Liver (tissue), 3 donors: ENCODE measurements around the gene C19orf47.

Experiments used
- FOXA2 ChIP-seq: IDR thresholded peaks from 2 replicates; pipeline ENCODE4 v1.6.1; 2016; ENCODE audit warnings: antibody characterized with exemption
- MAX ChIP-seq: IDR thresholded peaks from 2 replicates; pipeline ENCODE4 v1.6.1; 2016; ENCODE audit warnings: antibody characterized with exemption
- REST ChIP-seq: IDR thresholded peaks from 2 replicates; pipeline ENCODE4 v1.6.1; 2016; ENCODE audit warnings: antibody characterized with exemption, mild to moderate bottlenecking
- RXRA ChIP-seq, 2 donors: IDR thresholded peaks; 2 replicates each; pipeline ENCODE4 v1.6.1; 2017 to 2018; ENCODE audit warnings: antibody characterized with exemption in 2 of 2, mild to moderate bottlenecking in 1 of 2
- TAF1 ChIP-seq: conservative IDR thresholded peaks from 2 replicates; pipeline ENCODE4 v1.6.1; 2016; ENCODE audit warnings: antibody characterized with exemption, mild to moderate bottlenecking
- YY1 ChIP-seq: IDR thresholded peaks from 2 replicates; pipeline ENCODE4 v1.6.1; 2016; ENCODE audit warnings: antibody characterized with exemption, mild to moderate bottlenecking
- ZBTB33 ChIP-seq: IDR thresholded peaks from 2 replicates; pipeline ENCODE4 v1.6.1; 2016; ENCODE audit warnings: antibody characterized with exemption
- TF ChIP-seq, protein P1 (sequence below): fragments of 150-350 bp; IDR thresholded peaks from 2 replicates; pipeline ENCODE4 v1.5.1; 2017; ENCODE audit warnings: improper control_type of control experiment, low read depth, low read length; ENCODE audit not compliant: missing input control
- TF ChIP-seq, protein P2 (sequence below): IDR thresholded peaks from 2 replicates; pipeline ENCODE4 v1.6.1; 2016; ENCODE audit warnings: antibody characterized with exemption
- donor health status: healthy.
- donor health status: healthy.

DNA sequence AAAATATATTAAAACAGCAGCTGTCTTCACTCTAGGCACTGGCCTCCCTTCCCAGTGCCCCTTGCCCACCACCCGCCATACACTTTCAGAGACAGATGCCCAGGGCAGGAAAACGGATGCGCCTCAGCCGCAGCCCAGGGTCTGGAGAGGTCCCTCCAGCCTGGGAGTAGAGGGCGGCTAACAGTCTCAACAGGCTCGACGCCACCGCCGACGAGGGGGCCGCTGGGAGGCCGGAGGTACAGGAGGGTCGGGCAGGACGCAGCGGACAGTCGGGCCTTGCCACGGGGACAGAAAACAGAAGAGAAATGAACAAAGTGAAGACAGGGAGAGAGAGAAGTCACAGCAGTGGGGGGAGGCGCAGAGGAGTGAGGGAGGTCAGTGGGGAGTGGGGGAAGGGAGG, 27.1 kb downstream of the C19orf47 start:
- TF ChIP-seq YY1: no peak
- TF ChIP-seq, protein P1, sequence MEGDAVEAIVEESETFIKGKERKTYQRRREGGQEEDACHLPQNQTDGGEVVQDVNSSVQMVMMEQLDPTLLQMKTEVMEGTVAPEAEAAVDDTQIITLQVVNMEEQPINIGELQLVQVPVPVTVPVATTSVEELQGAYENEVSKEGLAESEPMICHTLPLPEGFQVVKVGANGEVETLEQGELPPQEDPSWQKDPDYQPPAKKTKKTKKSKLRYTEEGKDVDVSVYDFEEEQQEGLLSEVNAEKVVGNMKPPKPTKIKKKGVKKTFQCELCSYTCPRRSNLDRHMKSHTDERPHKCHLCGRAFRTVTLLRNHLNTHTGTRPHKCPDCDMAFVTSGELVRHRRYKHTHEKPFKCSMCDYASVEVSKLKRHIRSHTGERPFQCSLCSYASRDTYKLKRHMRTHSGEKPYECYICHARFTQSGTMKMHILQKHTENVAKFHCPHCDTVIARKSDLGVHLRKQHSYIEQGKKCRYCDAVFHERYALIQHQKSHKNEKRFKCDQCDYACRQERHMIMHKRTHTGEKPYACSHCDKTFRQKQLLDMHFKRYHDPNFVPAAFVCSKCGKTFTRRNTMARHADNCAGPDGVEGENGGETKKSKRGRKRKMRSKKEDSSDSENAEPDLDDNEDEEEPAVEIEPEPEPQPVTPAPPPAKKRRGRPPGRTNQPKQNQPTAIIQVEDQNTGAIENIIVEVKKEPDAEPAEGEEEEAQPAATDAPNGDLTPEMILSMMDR: no peak
- TF ChIP-seq RXRA (IDR thresholded peaks at IDR 0.05): no peak
- TF ChIP-seq FOXA2: no peak
- TF ChIP-seq, protein P2, sequence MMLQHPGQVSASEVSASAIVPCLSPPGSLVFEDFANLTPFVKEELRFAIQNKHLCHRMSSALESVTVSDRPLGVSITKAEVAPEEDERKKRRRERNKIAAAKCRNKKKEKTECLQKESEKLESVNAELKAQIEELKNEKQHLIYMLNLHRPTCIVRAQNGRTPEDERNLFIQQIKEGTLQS: no peak
- TF ChIP-seq ZBTB33: no peak
- no peak for TF ChIP-seq MAX
- no peak for TF ChIP-seq TAF1
- no peak for TF ChIP-seq REST
